NCI-H1105 (cell line): ENCODE measurements around the gene STRAP.
"Not testable (repeated sequence)": the region's sequence is repeated elsewhere in the genome, so short reads cannot be mapped to it uniquely, and the experiment has no call there.

Source experiments
- DNase-seq: peaks from one replicate; lab custom pipeline; 2025; lab: John Stamatoyannopoulos, UW

STRAP gene

GRCh38 chr12:15873556-15873955, 8.6 kb upstream of the STRAP start:
- DNase-seq: no peak

DNA sequence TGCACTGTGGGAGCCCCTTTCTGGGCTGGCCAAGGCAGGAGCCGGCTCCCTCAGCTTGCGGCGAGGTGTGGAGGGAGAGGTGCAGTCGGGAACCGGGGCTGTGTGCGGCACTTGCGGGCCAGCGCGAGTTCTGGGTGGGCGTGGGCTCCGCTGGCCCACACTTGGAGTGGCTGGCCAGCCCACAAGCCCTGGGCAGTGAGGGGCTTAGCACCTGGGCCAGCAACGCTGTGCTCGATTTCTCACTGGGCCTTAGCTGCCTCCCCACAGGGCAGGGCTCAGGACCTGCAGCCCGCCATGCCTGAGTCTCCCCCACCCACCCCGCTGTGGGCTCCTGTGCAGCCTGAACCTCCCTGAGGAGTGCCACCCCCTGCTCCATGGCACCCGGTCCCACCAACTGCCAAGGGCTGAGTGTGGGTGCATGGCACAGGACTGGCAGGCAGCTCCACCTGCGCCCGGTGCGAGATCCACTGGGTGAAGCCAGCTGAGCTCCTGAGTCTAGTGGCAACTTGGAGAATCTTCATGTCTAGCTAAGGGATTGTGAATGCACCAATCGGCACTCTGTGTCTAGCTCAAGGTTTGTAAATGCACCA, 7.5 kb upstream of the STRAP start:
- not testable (repeated sequence) for DNase-seq

- DNase-seq: no peak
Observed at GRCh38 chr12:15875863-15876262, 6.3 kb upstream of the STRAP start.

DNA sequence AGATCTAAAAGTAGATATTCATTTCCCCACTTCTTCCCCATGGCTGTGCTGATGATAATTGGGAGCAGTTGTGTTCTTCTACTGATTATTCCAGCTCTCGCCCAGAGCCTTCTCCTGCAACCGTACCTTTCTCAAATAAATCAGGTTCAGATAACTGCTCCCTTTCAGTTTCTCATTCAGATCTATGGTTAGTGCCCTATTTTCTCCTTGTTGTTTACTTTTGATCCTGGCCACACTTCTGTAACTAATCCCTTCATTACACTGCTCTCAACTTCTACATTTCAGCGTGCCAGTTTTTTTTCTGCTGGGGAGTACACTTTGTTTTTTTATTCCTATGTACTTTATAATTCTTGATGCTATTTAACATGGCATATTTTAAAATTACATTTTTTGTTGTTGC, 2.8 kb upstream of the STRAP start:
- DNase-seq: no peak

DNA sequence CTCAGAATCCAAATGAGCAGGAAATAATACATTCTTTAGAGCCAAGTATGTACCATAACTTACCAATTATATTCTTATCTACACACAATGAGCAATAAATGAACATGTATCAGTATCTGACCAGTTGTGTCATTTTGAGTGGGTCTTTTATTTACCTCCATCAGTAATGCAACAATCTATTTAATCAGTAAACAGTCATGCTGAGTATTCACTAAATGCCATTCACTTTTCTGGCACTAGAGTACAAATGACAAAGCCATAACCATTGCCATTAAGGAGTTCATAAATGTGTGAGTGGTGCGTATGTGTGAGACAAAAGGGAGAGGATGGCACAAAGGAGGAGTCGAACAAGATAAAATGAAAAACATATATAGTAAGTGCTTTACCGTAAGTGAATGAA, 1.5 kb upstream of the STRAP start:
- no peak for DNase-seq

DNA sequence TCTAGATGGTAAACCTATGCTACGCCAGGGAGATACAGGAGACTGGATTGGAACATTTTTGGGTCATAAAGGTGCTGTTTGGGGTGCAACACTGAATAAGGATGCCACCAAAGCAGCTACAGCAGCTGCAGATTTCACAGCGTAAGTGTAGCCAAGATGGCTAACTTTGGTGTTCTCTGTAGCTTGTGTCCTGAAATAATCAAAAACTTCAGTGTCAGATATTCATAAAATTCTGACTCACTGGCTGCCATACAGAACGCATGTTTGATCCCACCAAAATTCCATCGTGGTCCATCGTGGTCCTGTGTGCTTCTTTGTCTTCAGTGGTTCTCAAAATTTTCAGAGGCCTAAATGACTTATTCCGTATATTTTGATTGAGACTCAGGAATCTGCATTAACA, 1.3 kb downstream of the STRAP start:
- no peak for DNase-seq

- peak; percentile 38 for DNase-seq
Observed at GRCh38 chr12:15886372-15887042, 4.3 kb downstream of the STRAP start.

DNA sequence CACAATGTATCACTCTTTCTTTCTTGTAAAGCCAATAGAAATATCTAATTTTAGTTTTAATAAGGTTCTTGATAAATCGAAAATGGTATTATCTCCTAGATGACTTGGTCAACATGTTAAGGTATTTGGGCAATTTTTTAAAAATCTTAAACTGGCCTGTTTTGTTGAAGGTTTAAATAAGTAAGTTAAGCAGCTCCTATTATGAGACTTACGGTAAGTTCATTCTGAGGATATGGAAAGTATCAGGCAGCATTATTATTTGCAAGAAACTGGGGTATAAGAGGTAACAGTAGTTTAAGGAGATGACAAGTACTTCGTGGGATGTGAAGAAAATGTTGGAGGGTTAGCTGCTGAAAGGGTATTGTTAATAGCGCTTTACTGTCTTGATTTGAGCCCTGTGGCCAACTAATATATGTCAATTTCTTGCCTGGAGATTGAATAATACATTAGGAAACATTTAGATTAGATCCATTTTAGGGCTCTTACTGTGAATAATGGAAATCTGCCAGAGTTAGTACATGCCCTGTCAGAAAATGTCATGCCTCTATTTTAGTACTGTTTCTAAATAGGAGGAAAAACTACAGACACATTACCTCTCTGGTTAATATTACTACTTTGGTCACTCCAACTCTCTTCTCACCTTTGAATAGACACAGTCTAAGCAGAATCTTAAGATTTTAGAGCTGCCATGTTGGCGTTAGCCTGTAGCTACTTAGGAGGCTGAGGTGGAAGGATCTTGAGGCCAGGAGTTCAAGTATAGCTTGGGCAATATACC, 5.0 kb downstream of the STRAP start:
- DNase-seq: no peak

- no peak for DNase-seq
Observed at GRCh38 chr12:15892645-15893259, 10.6 kb downstream of the STRAP start.

GRCh38 chr12:15893260-15893659, 11.1 kb downstream of the STRAP start:
- no peak for DNase-seq

DNA sequence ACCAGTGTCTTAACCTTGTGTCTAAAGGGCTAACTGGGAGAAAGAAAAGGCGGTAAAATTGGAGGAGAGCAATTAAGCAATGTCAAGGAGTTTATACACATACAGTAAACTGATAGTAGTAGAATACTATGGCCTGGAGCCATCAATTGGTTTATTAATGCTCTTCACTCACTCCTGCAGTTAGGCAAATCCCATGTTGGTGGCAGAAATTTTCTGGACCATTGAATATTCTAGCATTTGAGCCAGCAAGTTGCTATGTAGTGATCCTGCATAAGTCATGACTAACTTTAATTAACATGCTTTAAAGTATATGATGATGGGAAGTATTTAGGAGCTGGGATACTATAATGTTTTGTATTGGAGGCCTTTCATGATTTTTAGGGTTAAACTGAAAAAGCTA, 14.7 kb downstream of the STRAP start:
- no peak for DNase-seq

DNA sequence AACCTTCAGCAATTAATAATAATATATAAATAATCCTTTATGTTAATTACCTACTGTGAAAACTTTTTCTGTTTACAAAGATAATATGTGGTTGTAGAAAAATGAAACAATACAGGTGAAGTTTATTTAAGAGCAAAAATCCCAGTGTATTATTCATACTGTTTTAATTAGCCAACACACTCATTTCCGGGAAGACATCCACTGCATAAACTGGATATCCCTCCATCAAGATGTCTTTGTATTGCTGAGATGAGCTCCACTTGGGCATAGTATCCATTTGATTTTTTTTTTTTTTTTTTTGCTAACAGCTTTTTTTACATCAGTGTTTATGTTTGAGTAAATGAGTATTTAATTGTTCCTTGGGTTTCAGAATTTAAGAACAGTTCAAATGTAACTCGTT, 15.2 kb downstream of the STRAP start:
- no peak for DNase-seq

GRCh38 chr12:15899282-15899870, 17.2 kb downstream of the STRAP start:
- peak; percentile 15 for DNase-seq

GRCh38 chr12:15904378-15904920, 22.3 kb downstream of the STRAP start:
- DNase-seq: no peak

DNA sequence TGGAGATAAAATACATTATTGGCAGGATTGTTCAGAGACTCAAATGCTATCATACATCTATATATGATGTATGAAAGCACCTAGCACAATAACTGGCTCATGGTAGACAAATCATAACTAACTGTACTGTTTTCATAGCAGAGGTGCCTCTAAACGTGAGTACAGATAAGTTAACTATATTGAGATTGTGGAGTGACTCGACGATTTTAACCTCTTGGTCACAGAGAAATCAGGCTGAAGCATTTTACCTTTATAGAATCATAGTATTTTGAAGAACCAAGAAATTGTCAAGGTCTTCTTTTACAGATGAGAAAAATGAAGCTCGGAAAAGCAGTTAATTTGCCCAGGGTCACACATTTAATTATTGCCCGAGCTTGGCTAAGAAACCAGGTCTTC, 28.3 kb downstream of the STRAP start:
- DNase-seq: no peak

- DNase-seq: peak; percentile 81
Observed at GRCh38 chr12:15910864-15911721, 28.9 kb downstream of the STRAP start, which contains the start of gene DERA. DERA (plus strand) TSS chr12:15911332; CDS start chr12:15911384, 52 bp downstream.

GRCh38 chr12:15911931-15912330, 29.7 kb downstream of the STRAP start:
- DNase-seq: not testable (repeated sequence)

- DNase-seq: not testable (repeated sequence)
Observed at GRCh38 chr12:15914131-15914530, 31.9 kb downstream of the STRAP start.

DNA sequence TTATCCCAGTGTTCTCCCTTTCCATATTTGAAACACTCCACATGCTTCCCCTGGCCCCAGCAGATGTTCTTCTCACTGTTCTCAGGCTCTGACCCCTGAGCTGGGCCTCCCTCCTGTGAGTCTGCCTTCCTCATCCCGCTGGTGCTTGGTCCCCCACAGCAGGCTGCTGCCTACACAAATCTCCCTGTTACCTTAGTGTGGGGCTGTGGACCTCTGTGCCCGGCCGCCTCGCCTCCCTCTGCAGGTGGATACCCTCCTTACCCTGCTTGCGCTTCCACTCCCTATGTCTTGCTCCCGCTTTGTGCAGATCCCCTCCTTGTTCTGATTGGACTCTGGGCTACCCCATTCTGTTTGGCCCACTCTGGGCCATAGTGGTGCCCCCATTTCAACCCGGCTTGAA, 35.9 kb downstream of the STRAP start:
- DNase-seq: no peak

GRCh38 chr12:15919418-15919817, 37.2 kb downstream of the STRAP start:
- DNase-seq: no peak

DNA sequence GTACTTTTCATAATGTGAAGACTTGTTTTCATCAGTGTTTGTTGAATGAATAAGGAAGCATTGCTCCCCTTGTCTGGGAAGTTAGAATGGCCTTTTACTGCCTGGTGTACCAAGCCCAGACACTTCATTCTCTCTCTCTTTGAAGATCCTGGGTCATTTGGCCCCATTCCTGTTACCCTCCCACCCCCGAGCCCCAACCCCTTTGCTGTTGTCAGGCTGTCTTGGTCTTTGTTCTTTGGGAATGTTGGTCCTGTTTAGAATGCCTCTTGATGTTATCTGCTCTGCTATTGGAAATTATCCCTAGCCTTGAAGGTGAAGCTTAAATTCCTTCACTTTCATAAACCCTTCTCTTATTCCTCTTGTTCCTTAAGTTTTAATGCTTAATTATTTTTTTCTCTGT, 42.8 kb downstream of the STRAP start:
- DNase-seq: no peak
